GM23248 (cell line): Measurements from ENCODE around the gene R3HDM2.

Experiments
- EZH2 ChIP-seq: fragments of 200-600 bp; sonication (generic); IDR thresholded peaks from 2 replicates; pipeline ENCODE4 v1.6.1; 2018; ENCODE audit warnings: antibody characterized with exemption, mild to moderate bottlenecking; ENCODE audit not compliant: insufficient read depth, poor library complexity, severe bottlenecking
- EZH2phosphoT487 ChIP-seq: fragments of 200-600 bp; sonication (generic); IDR thresholded peaks from 2 replicates; pipeline ENCODE4 v1.6.1; 2018; ENCODE audit warnings: antibody characterized with exemption, moderate library complexity, mild to moderate bottlenecking, low read depth; ENCODE audit not compliant: insufficient read depth

GRCh38 chr12:57225680-57226210 is 205.1 kb downstream of the R3HDM2 start:
- TF ChIP-seq EZH2phosphoT487, result no peak
- no peak for TF ChIP-seq EZH2
